Measurements from ENCODE around the gene KRAS.
A peak's percentile ranks its signal among the peaks of the same experiment; 100 is the strongest.

Gene KRAS

GRCh38 chr12:25200703-25201102 is 50.0 kb downstream of the KRAS start:
- FAIRE-seq: peak; percentile 44

GRCh38 chr12:25197608-25198007 is 53.1 kb downstream of the KRAS start:
- DNase-seq (ENCODE audit: insufficient read length, low spot score) (no peak), FAIRE-seq (no peak)

More at GRCh38 chr12:25200703-25201102, 50.0 kb downstream of the KRAS start:
- DNase-seq (ENCODE audit: insufficient read length, low spot score): no peak

DNA sequence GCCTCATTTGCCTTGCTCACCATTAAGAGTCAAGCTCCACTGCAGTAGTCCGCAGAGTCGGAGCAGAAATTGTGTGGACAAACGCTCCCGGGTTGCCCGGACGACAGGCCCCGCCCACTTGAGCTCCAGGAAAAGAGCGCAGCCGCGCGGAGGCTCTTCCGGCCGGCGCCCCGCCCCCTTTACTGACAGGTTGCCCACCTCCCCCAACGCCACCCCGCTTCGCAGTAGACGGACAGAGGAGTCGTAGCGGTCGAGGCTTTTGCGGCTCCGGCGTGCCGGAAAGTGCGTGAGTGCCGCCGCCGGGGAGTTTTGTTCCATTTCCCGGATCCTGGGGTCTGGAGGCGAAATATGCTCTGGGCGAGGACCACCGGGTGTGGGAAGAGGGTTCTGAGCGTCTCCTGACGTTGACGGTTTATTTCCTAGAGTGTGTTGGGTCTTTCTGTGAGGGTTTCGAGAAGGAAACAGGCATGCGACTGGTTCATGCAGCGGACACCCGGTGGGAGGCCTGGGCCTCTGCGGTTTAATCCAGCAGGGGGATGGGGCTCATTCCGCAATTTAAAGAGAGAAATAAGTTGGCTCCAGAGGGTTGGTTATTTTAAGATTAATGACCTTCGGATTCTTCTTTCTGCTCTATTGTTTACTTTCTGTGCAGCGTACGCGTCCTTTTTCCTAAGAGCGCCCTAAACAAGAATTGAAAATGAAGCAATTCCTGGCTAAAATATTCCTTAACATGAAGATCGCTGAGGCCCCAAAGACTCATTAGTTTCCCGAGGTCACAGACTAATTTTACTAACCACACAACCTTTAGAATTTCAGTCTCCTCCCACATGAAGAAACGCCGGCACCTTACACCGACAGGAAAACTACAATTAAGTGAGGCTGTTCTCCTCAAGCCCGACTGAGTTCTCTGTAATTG is 55.4 kb downstream of the KRAS start, which contains the start of the genes DNAI7 and ETFRF1:
DNAI7 (minus strand) TSS at position 105 of the 916 bp plus-strand sequence; CDS start at position 23, 82 bp downstream.
ETFRF1 (plus strand) TSS at position 182 of the 916 bp plus-strand sequence. CDS start 8,720 bp downstream, outside the sequence.
- FAIRE-seq (peak; percentile 96), DNase-seq (ENCODE audit: insufficient read length, low spot score) (peak; percentile 93)

GRCh38 chr12:25194722-25195055 is 56.0 kb downstream of the KRAS start:
- DNase-seq (ENCODE audit: insufficient read length, low spot score): no peak
- FAIRE-seq: no peak

GRCh38 chr12:25194214-25194613 is 56.5 kb downstream of the KRAS start:
- no peak for DNase-seq (ENCODE audit: insufficient read length, low spot score)
- FAIRE-seq: no peak

GRCh38 chr12:25190793-25191192 is 59.9 kb downstream of the KRAS start:
- DNase-seq (ENCODE audit: insufficient read length, low spot score) (no peak), FAIRE-seq (no peak)

GRCh38 chr12:25189656-25190055 is 61.1 kb downstream of the KRAS start:
- FAIRE-seq: no peak
- no peak for DNase-seq (ENCODE audit: insufficient read length, low spot score)

- FAIRE-seq: no peak
- DNase-seq (ENCODE audit: insufficient read length, low spot score): peak; percentile 48
These were observed 62.9 kb downstream of the KRAS start for GRCh38 chr12:25187781-25188180.

DNA sequence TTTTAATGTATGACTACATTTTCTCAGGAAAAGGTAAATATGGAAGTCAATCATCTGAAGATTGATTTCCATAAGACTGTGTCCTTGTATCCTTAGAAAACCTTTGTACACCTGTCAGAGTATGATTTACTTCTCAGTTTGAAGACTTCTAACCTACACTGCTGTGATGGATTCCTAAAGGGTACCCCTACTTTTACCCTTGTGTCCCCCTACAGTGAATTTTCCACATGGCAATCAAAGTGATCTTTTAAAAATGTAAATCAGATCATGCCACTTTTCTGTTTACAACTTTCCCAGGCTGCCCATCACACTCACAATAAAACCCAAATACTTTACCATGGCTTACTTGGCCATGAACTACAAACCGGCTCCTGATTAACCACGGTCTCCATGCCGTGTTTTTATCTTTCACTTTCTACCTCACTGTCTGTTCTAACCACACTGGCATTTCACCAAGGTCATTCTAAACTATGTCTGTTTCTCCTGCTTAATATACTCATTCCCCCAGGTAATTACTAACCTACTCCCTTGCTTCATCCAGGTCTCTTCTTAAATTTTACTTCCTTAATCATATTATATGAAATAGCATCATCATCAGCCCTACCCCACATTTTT is 63.8 kb downstream of the KRAS start:
- DNase-seq (ENCODE audit: insufficient read length, low spot score): no peak
- FAIRE-seq: no peak

- peak; percentile 4 for FAIRE-seq
- no peak for DNase-seq (ENCODE audit: insufficient read length, low spot score)
These were observed 64.5 kb downstream of the KRAS start for GRCh38 chr12:25186038-25186787.

- DNase-seq (ENCODE audit: insufficient read length, low spot score) (no peak), FAIRE-seq (no peak)
These were observed 66.6 kb downstream of the KRAS start for GRCh38 chr12:25184132-25184531.

- DNase-seq (ENCODE audit: insufficient read length, low spot score): no peak
- no peak for FAIRE-seq
These were observed 68.0 kb downstream of the KRAS start for GRCh38 chr12:25182765-25183164.

DNA sequence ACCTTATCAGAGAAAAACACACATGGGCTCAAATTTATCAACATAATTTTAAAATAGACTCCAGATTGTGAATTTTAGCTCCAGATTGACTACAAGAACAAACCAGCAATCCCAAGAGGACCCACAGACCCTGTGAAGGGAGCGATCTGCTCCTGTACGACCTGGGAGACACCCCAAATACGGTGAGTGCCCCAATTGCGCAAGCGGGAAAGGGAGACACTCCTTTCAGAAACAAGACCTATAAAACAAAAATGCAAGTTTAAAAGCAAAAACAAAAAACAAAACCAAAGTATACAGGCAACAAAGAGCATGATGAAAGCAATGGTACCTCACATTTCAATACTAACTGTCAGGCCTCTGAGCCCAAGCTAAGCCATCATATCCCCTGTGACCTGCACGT is 87.9 kb downstream of the KRAS start:
- FAIRE-seq (no peak), DNase-seq (ENCODE audit: insufficient read length, low spot score) (no peak)

DNA sequence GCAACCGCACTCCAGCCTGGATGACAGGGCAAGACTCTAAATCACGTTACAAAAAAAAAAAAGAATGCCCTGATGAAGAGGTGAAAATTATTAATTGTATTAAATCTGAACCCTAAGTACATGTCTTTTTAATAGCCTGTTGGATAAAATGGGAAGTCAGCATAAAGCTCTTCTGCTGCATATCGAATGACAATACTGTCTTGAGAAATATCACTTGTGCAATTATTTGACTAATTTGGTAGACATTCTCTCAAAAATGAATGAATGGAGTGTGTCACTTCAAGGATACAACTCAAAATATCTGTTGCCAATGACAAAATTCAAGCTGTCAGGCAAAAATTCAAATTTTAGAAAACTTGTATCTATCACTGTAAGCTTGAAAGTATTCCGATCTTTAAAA is 94.7 kb downstream of the KRAS start:
- DNase-seq (ENCODE audit: insufficient read length, low spot score) (no peak), FAIRE-seq (no peak)

DNA sequence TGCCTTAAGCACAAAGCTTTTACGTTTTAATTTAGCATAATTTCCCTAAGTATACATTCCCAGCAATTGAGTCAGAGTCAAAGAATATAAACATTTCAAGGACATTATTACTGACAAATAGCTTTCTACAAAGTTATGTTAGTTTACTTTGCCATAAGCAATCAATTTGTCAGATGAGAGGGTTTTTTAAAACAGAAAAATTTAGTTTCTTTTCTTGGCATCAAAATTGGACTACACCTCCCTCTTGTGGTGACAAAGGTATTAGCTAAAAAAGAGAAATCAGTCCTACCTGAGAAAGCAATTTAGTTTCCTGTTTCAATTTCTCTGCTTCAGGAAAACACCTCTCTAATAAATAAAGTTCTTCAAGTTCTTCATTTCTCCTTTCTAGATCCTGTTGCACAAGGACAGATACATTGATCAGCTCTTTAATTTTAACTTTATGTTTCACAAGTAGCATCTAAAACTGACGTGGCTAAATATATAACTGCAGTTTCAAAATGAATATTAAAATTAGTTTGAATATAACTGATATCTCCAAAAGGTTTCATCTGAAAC is 95.6 kb downstream of the KRAS start:
- FAIRE-seq (no peak), DNase-seq (ENCODE audit: insufficient read length, low spot score) (peak; percentile 41)
